Parathyroid adenoma (tissue), 2 donors: ENCODE measurements around the gene ADGRG6.

Experiments
- H2AFZ ChIP-seq: fragments of 300-600 bp; sonication (generic); one replicate; pipeline ENCODE4 v1.7.0; 2017; ENCODE audit warnings: antibody characterized with exemption, mild to moderate bottlenecking
- H3K27ac ChIP-seq: fragments of 300-600 bp; sonication (generic); one replicate; pipeline ENCODE4 v1.7.0; 2017
- H3K27me3 ChIP-seq: fragments of 300-600 bp; sonication (generic); one replicate; pipeline ENCODE4 v1.7.0; 2017; ENCODE audit warnings: low read length; ENCODE audit not compliant: control insufficient read depth, insufficient read depth
- H3K36me3 ChIP-seq: fragments of 300-600 bp; sonication (generic); one replicate; pipeline ENCODE4 v1.7.0; 2017; ENCODE audit warnings: low read length; ENCODE audit not compliant: control insufficient read depth, insufficient read depth
- H3K4me1 ChIP-seq: fragments of 300-600 bp; sonication (generic); one replicate; pipeline ENCODE4 v1.7.0; 2017; ENCODE audit warnings: control low read depth
- H3K4me2 ChIP-seq: fragments of 300-600 bp; sonication (generic); one replicate; pipeline ENCODE4 v1.7.0; 2017; ENCODE audit warnings: low read length
- H3K4me3 ChIP-seq: fragments of 300-600 bp; sonication (generic); one replicate; pipeline ENCODE4 v1.7.0; 2017; ENCODE audit warnings: low read depth, low read length
- H3K79me2 ChIP-seq: fragments of 300-600 bp; sonication (generic); one replicate; pipeline ENCODE4 v1.7.0; 2017; ENCODE audit warnings: control low read depth
- H3K9ac ChIP-seq: fragments of 300-600 bp; sonication (generic); one replicate; pipeline ENCODE4 v1.7.0; 2017; ENCODE audit warnings: mild to moderate bottlenecking
- H3K9me3 ChIP-seq: fragments of 300-600 bp; sonication (generic); one replicate; pipeline ENCODE4 v1.7.0; 2017; ENCODE audit warnings: low read length; ENCODE audit not compliant: control insufficient read depth
- CTCF ChIP-seq: fragments of 300-600 bp; sonication (generic); IDR thresholded peaks from one replicate; pipeline ENCODE4 v1.7.0; 2017; ENCODE audit warnings: antibody characterized with exemption, mild to moderate bottlenecking
- donor health status: primary hyperparathyroidism.

Gene ADGRG6

DNA sequence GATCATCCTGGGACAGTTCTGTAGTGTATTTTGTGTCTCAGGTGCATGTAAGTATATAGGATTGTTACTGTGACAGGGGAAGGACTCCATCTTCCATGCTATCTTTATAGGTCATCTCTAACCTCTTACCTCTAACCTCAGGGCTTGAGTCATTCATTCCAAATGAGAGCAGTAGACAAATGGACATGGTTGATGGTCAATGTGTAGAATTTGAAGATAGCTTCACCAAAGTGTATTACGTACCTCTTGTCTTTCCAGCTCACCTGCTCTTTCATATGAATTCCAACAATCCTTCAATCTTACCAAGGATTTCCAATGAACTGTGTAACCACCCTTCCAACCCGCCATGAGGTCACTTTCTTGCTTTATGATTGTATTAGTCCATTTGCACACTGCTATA lies 8.7 kb upstream of the ADGRG6 start:
- Histone ChIP-seq H3K27ac (no peak overlapping the region), H3K9me3 (no peaks in the 10 kb centered on the region), H3K27me3 (no peaks in the 10 kb centered on the region), H3K4me3 (no peak overlapping the region), H2AFZ (no peak overlapping the region), H3K36me3 (no peaks in the 10 kb centered on the region), H3K4me2 (no peak overlapping the region), H3K9ac (no peak overlapping the region), H3K4me1 (no peaks in the 10 kb centered on the region), H3K79me2 (no peaks in the 10 kb centered on the region)
- TF ChIP-seq CTCF, result no peak

- Histone ChIP-seq H3K9me3 (no peaks in the 10 kb centered on the region), H3K27me3 (no peaks in the 10 kb centered on the region), H3K79me2 (no peaks in the 10 kb centered on the region), H3K4me2 (no peak overlapping the region), H3K4me1 (no peaks in the 10 kb centered on the region), H3K4me3 (no peak overlapping the region), H3K36me3 (no peaks in the 10 kb centered on the region), H3K9ac (no peak overlapping the region), H3K27ac (no peak overlapping the region), H2AFZ (no peak overlapping the region)
- TF ChIP-seq CTCF, result no peak
These were observed 7.1 kb upstream of the ADGRG6 start for GRCh38 chr6:142294679-142295078.

DNA sequence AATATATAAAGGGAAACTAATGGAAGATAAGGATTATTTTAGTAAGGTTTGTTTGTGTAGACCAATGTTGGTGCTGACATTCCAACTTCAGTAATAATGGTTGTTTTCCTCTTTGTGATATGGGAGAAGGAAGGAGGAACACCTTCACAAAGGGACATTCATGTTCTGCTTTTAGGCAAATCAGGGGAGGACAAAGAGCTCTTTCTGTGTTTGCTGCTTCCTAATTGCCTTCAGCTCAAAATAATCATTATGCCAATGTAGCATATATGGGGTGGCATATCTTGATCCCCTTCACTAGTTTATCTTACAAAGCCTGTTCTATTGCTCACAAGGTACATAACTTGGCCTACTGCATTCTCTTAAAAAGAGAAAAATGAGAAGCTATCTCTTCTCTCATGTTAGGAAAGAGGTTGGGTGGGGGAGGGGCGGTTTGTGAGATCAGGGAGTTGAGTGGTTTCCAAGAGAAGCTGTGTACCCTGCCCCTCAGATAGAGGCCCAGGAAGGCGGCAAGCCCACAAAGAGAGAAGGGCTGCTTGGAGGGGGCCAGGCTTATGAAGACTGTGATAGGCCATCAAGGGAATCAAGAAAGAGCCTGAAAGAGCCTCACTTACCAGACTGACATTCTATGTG lies 4.7 kb upstream of the ADGRG6 start:
- Histone ChIP-seq H3K4me3 (no peak overlapping the region), H3K9ac (no peak overlapping the region), H3K4me1 (no peaks in the 10 kb centered on the region), H3K79me2 (no peaks in the 10 kb centered on the region), H2AFZ (no peak overlapping the region), H3K36me3 (no peaks in the 10 kb centered on the region), H3K9me3 (no peaks in the 10 kb centered on the region), H3K27me3 (no peaks in the 10 kb centered on the region), H3K27ac (no peak overlapping the region), H3K4me2 (no peak overlapping the region)
- TF ChIP-seq CTCF, result no peak

DNA sequence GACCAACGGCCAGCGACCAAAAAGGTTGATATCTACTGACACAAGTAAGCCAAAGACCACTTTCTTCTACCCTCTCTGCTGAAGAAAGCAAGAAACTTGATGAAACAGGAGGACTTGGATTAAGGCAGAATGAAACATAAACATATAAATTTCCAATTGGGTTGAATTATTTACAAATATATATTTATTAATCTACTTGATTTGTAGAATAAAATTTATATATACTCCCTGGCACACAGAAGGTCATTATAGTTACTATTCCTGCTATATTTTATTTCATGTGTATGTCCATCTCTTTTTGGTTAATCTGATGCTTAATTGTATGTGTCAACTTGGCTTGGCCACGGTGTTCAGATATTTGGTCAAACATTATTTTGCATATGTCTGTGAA lies 4.2 kb upstream of the ADGRG6 start:
- no peak for TF ChIP-seq CTCF
- no peak overlapping the region for H3K4me2 ChIP-seq
- no peak overlapping the region for H3K27ac ChIP-seq
- no peak overlapping the region for H3K4me3 ChIP-seq
- H3K9me3 ChIP-seq, result no peaks in the 10 kb centered on the region
- no peaks in the 10 kb centered on the region for H3K36me3 ChIP-seq
- no peaks in the 10 kb centered on the region for H3K79me2 ChIP-seq
- H2AFZ ChIP-seq, result no peak overlapping the region
- no peak overlapping the region for H3K9ac ChIP-seq
- no peaks in the 10 kb centered on the region for H3K27me3 ChIP-seq
- H3K4me1 ChIP-seq, result no peaks in the 10 kb centered on the region

GRCh38 chr6:142297996-142298753 lies 3.6 kb upstream of the ADGRG6 start:
- no peaks in the 10 kb centered on the region for H3K36me3 ChIP-seq
- no peak overlapping the region for H2AFZ ChIP-seq
- H3K9ac ChIP-seq, result no peak overlapping the region
- no peak overlapping the region for H3K27ac ChIP-seq
- H3K4me2 ChIP-seq, result no peak overlapping the region
- H3K4me3 ChIP-seq, result no peak overlapping the region
- H3K4me1 ChIP-seq, result no peaks in the 10 kb centered on the region
- H3K79me2 ChIP-seq, result no peaks in the 10 kb centered on the region
- no peaks in the 10 kb centered on the region for H3K27me3 ChIP-seq
- no peak for TF ChIP-seq CTCF
- no peaks in the 10 kb centered on the region for H3K9me3 ChIP-seq
